CD1c-positive myeloid dendritic cell (primary cell): ENCODE results near the gene CASP10.
"Not testable (repeated sequence)": the region's sequence is repeated elsewhere in the genome, so short reads cannot be mapped to it uniquely, and the experiment has no call there.

ENCODE experiments used
- DNase-seq: peaks from one replicate; pipeline ENCODE4 v3.0.0-alpha.2; 2016; ENCODE audit errors: extremely low spot score

The CASP10 gene

GRCh38 chr2:201182650-201183364 lies at the start of gene CASP10:
Gene CASP10, plus strand, starts transcription at chr2:201183141. Its CDS starts 2,637 bp downstream, at chr2:201185778.
- peak; percentile 85 for DNase-seq

- no peak for DNase-seq
Observed at GRCh38 chr2:201135386-201135785, 47.6 kb upstream of the CASP10 start.

- no peak for DNase-seq
Observed at GRCh38 chr2:201136889-201137321, 46.0 kb upstream of the CASP10 start.

GRCh38 chr2:201137505-201138400 lies 45.2 kb upstream of the CASP10 start:
- no peak for DNase-seq

GRCh38 chr2:201138401-201138970 lies 44.5 kb upstream of the CASP10 start:
- DNase-seq, result no peak

GRCh38 chr2:201138986-201139781 lies 43.8 kb upstream of the CASP10 start:
- DNase-seq, result not testable (repeated sequence)

- no peak for DNase-seq
Observed at GRCh38 chr2:201139836-201140604, 42.9 kb upstream of the CASP10 start.

- no peak for DNase-seq
Observed at GRCh38 chr2:201144101-201145051, 38.6 kb upstream of the CASP10 start.

- no peak for DNase-seq
Observed at GRCh38 chr2:201148434-201148990, 34.4 kb upstream of the CASP10 start.

- peak; percentile 65 for DNase-seq
Observed at GRCh38 chr2:201149064-201149820, 33.7 kb upstream of the CASP10 start.

- not testable (repeated sequence) for DNase-seq
Observed at GRCh38 chr2:201149821-201150165, 33.1 kb upstream of the CASP10 start.

GRCh38 chr2:201150454-201151020 lies 32.4 kb upstream of the CASP10 start:
- DNase-seq, result no peak

- peak; percentile 83 for DNase-seq
Observed at GRCh38 chr2:201151127-201151981, 31.6 kb upstream of the CASP10 start.

- DNase-seq, result no peak
Observed at GRCh38 chr2:201152517-201152916, 30.4 kb upstream of the CASP10 start.

- no peak for DNase-seq
Observed at GRCh38 chr2:201152999-201153815, 29.7 kb upstream of the CASP10 start.

- DNase-seq, result peak; percentile 40
Observed at GRCh38 chr2:201154615-201155399, 28.1 kb upstream of the CASP10 start.
